ENCODE measurements around the gene TMEM200B.
"Not testable (repeated sequence)": the region's sequence is repeated elsewhere in the genome, so short reads cannot be mapped to it uniquely, and the experiment has no call there.

The TMEM200B gene

GRCh38 chr1:29108041-29108440 is 15.7 kb downstream of the TMEM200B start:
- DNase-seq (ENCODE audit: low spot score): not testable (repeated sequence)

GRCh38 chr1:29105822-29106221 is 17.9 kb downstream of the TMEM200B start:
- no peak for DNase-seq (ENCODE audit: low spot score)

- DNase-seq (ENCODE audit: low spot score): no peak
These were observed 23.2 kb downstream of the TMEM200B start for GRCh38 chr1:29100487-29100886.

- no peak for DNase-seq (ENCODE audit: low spot score)
These were observed 24.4 kb downstream of the TMEM200B start for GRCh38 chr1:29099286-29099685.

- DNase-seq (ENCODE audit: low spot score): no peak
These were observed 27.3 kb downstream of the TMEM200B start for GRCh38 chr1:29096231-29096886.

- DNase-seq (ENCODE audit: low spot score): no peak
These were observed 28.7 kb downstream of the TMEM200B start for GRCh38 chr1:29094954-29095353.

- DNase-seq (ENCODE audit: low spot score): no peak
These were observed 29.3 kb downstream of the TMEM200B start for GRCh38 chr1:29094433-29094832.

- DNase-seq (ENCODE audit: low spot score): not testable (repeated sequence)
These were observed 31.0 kb downstream of the TMEM200B start for GRCh38 chr1:29092704-29093103.

- no peak for DNase-seq (ENCODE audit: low spot score)
These were observed 32.6 kb downstream of the TMEM200B start for GRCh38 chr1:29090937-29091618.

GRCh38 chr1:29084196-29084521 is 39.5 kb downstream of the TMEM200B start:
- no peak for DNase-seq (ENCODE audit: low spot score)

GRCh38 chr1:29083317-29084195 is 40.1 kb downstream of the TMEM200B start:
- no peak for DNase-seq (ENCODE audit: low spot score)

GRCh38 chr1:29082519-29082918 is 41.2 kb downstream of the TMEM200B start:
- DNase-seq (ENCODE audit: low spot score): no peak

- no peak for DNase-seq (ENCODE audit: low spot score)
These were observed 42.5 kb downstream of the TMEM200B start for GRCh38 chr1:29081201-29081600.

GRCh38 chr1:29079916-29080629 is 43.6 kb downstream of the TMEM200B start:
- DNase-seq (ENCODE audit: low spot score): not testable (repeated sequence)

- DNase-seq (ENCODE audit: low spot score): no peak
These were observed 46.5 kb downstream of the TMEM200B start for GRCh38 chr1:29077155-29077554.

Measured in LoVo (cell line).